RWPE1 (cell line): ENCODE data around the gene COG2.

ENCODE experiments used
- CTCF ChIA-PET: fragments of 350-600 bp; sonication (Branson Sonifier 250); formaldehyde crosslinking; extraction: SDS; loops from one replicate; lab custom pipeline; 2021; lab: Yijun Ruan, JAX
- POLR2A ChIA-PET: fragments of 400-600 bp; formaldehyde crosslinking; extraction: SDS; loops from one replicate; lab custom pipeline; 2020; ENCODE audit warnings: antibody characterized with exemption; ENCODE audit not compliant: low non-redundant PET; lab: Yijun Ruan, JAX
- DNase-seq: peaks from one replicate; pipeline ENCODE4 v3.0.0; 2012; ENCODE audit warnings: low spot score
- H3K27ac ChIP-seq: fragments of 450-650 bp; 2 replicates; pipeline ENCODE4 v1.5.1; 2017
- CTCF ChIP-seq: fragments of 450-650 bp; conservative IDR thresholded peaks from 2 replicates; pipeline ENCODE4 v1.5.1; 2017; ENCODE audit warnings: low read depth, mild to moderate bottlenecking

The COG2 gene

GRCh38 chr1:230633469-230633868, 8.8 kb upstream of the COG2 start:
- DNase-seq: no peak
- TF ChIP-seq CTCF: no peak
- ChIA-PET POLR2A (no interaction called here), CTCF (interaction anchor here (0.7 kb wide), 1 partner anchor 9 kb away, joined by 3 read pairs; the partner anchor contains the start of gene COG2)
- H3K27ac ChIP-seq: no peak overlapping the region

DNA sequence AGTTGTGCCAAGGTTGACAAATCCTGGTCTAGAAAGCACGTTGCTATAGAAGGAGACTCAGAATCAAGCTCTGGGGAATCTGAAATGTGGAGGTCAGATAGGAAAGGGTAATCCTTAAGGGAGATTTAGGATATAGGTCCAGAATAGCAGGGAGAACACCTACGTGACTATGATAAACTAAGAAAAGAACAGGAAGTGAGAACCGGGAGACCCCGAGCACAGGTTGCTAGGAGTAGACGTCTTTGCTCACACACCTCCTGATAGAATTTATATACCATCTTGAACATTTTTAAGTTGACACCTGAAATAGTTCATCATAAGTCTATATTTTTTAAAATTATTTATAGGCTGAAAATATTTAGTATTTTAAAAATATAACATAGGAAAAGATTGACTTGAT, 7.9 kb upstream of the COG2 start:
- no peak overlapping the region for H3K27ac ChIP-seq
- no peak for TF ChIP-seq CTCF
- CTCF ChIA-PET: no interaction called here
- DNase-seq: no peak
- POLR2A ChIA-PET: no interaction called here

DNA sequence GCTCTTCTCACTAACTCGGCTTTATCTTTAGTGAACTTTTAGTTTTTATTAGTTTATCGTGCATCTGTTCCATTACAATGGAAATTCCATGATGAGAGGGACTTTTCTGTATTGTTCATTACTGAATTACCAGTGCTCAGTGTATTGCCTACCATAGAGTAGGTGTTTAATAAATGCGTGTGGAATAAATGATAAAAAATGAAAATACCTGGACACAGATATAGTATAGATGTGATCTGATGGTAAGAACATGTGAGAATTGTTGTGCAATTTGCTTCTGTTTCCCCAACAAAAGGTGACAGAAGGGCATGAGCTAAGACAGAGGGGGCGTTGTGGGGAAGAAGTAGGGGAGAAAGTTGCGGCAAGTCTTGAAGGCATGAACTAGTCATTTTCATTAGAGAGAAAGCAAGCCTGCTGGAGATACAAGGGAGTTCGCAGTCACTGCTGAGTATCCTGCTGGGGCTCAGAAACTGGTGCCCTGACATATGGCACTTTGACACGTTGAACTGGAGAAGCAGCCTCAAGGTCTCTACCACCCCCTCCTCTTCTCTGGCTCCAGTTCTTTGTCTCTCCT, 5.6 kb upstream of the COG2 start:
- DNase-seq: no peak
- no peak for TF ChIP-seq CTCF
- no peak overlapping the region for H3K27ac ChIP-seq
- CTCF ChIA-PET: no interaction called here
- POLR2A ChIA-PET: no interaction called here

- no peak overlapping the region for H3K27ac ChIP-seq
- TF ChIP-seq CTCF: no peak
- ChIA-PET POLR2A (no interaction called here), CTCF (no interaction called here)
- no peak for DNase-seq
Measured at GRCh38 chr1:230639714-230640209, 2.5 kb upstream of the COG2 start.

DNA sequence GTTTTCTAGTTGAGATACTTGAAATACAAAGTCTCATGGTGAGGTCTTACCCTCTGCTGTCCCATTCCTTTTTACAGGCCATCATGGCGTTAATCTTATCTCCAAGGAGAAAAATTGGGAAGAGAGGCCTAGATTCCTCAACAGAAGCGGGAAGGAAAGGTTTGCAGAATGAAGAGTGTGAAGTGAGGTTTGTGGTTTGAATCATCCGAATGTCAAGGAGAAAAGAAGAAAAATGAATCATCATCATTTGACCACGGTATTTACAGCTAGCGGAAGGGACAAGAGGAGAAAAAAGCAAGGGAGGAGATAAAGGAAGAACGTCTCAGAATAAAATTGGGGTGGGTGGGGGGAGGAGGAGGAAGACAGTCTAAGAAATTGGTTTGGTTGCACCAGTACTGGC, 935 bp upstream of the COG2 start:
- ChIA-PET CTCF (interaction anchor here (0.6 to 1.6 kb wide), 4 partner anchors 11 to 31 kb away, joined by 5 to 8 read pairs (median 5); no protein-coding TSS in a partner anchor), POLR2A (no interaction called here)
- no peak for TF ChIP-seq CTCF
- H3K27ac ChIP-seq: no peak overlapping the region
- DNase-seq: no peak

- ChIA-PET CTCF (interaction anchor here (0.5 to 1.6 kb wide), 4 partner anchors 12 to 31 kb away, joined by 4 to 8 read pairs (median 5); no protein-coding TSS in a partner anchor), POLR2A (no interaction called here)
- TF ChIP-seq CTCF: no peak
- no peak for DNase-seq
- H3K27ac ChIP-seq: no peak overlapping the region
Measured at GRCh38 chr1:230641900-230642262, 400 bp upstream of the COG2 start.
